Stimulated activated CD8-positive, alpha-beta memory T cell treated with anti-CD3 and anti-CD28 coated beads, Interleukin-4, amount 100 ng/mL, for 4 hours (primary cell): ENCODE data around the gene SCN3B.

ENCODE experiments used
- DNase-seq, 2 donors: peaks; one replicate each; pipeline ENCODE4 v3.0.0-alpha.2; 2020; ENCODE audit warnings: low read depth in 2 of 2, low spot score in 1 of 2

SCN3B gene

GRCh38 chr11:123659311-123659710 lies 4.9 kb upstream of the SCN3B start:
- DNase-seq, result no peak

- no peak for DNase-seq
These were observed 428 bp downstream of the SCN3B start for GRCh38 chr11:123653827-123654565.

GRCh38 chr11:123653483-123653826 lies 969 bp downstream of the SCN3B start:
- no peak for DNase-seq

- no peak for DNase-seq
These were observed 1.8 kb downstream of the SCN3B start for GRCh38 chr11:123652599-123652998.

GRCh38 chr11:123650901-123651300 lies 3.5 kb downstream of the SCN3B start:
- DNase-seq, result no peak

- no peak for DNase-seq
These were observed 9.0 kb downstream of the SCN3B start for GRCh38 chr11:123645286-123645975.

GRCh38 chr11:123642435-123642834 lies 12.0 kb downstream of the SCN3B start:
- DNase-seq, result no peak

- DNase-seq, result no peak
These were observed 13.0 kb downstream of the SCN3B start for GRCh38 chr11:123641495-123641840.

GRCh38 chr11:123640677-123641494 lies 13.5 kb downstream of the SCN3B start:
- DNase-seq, result no peak

- DNase-seq, result no peak
These were observed 14.4 kb downstream of the SCN3B start for GRCh38 chr11:123640029-123640428.

GRCh38 chr11:123630126-123630608 lies 24.3 kb downstream of the SCN3B start:
- DNase-seq, result no peak

GRCh38 chr11:123628936-123629683 lies 25.3 kb downstream of the SCN3B start:
- DNase-seq, result no peak

- DNase-seq, result no peak
These were observed 29.4 kb downstream of the SCN3B start for GRCh38 chr11:123624974-123625373.

GRCh38 chr11:123622576-123622975 lies 31.8 kb downstream of the SCN3B start:
- no peak for DNase-seq

GRCh38 chr11:123616505-123617198 lies 37.8 kb downstream of the SCN3B start:
- no peak for DNase-seq

GRCh38 chr11:123611698-123612097 lies 42.7 kb downstream of the SCN3B start:
- DNase-seq, result no peak

- no peak for DNase-seq
These were observed 45.5 kb downstream of the SCN3B start for GRCh38 chr11:123608945-123609344.

GRCh38 chr11:123608371-123608770 lies 46.1 kb downstream of the SCN3B start:
- no peak for DNase-seq

GRCh38 chr11:123607781-123608180 lies 46.6 kb downstream of the SCN3B start:
- no peak for DNase-seq

GRCh38 chr11:123603666-123604065 lies 50.8 kb downstream of the SCN3B start:
- DNase-seq, result no peak

- DNase-seq, result no peak
These were observed 52.7 kb downstream of the SCN3B start for GRCh38 chr11:123601743-123602142.
